ENCODE measurements around the gene UQCR11. TPM values are rescaled to one million over a fixed set of nuclear protein-coding genes. Genes with fewer than 3 reads are reported as not detected.
A peak's percentile ranks its signal among the peaks of the same experiment; 100 is the strongest.

The UQCR11 gene
- total and polyA plus RNA-seq, 2 experiments from 2014 or later: 73.6 to 1,116 TPM

- no peak for TF ChIP-seq CTCF (IDR thresholded peaks at IDR 0.05; ENCODE audit: low read depth, low read length)
- H3K9me3 ChIP-seq (ENCODE audit: low read depth): no peaks in the 10 kb centered on the region
- H3K4me1 ChIP-seq (ENCODE audit: low read depth): no peaks in the 10 kb centered on the region
- no peak for DNase-seq (ENCODE audit: low read depth in 1 of 2, low spot score in 1 of 2)
- H3K27me3 ChIP-seq: no peaks in the 10 kb centered on the region
- H3K36me3 ChIP-seq: peaks cover 28% of the 10 kb centered on the region
- no peak overlapping the region for H3K27ac ChIP-seq
- H3K4me3 ChIP-seq: no peak overlapping the region
Measured at GRCh38 chr19:1577090-1577928, 28.0 kb downstream of the UQCR11 start.

- Histone ChIP-seq H3K9me3 (ENCODE audit: low read depth) (no peaks in the 10 kb centered on the region), H3K4me3 (no peak overlapping the region), H3K4me1 (ENCODE audit: low read depth) (no peaks in the 10 kb centered on the region), H3K27me3 (no peaks in the 10 kb centered on the region), H3K27ac (no peak overlapping the region), H3K36me3 (peaks cover 23% of the 10 kb centered on the region)
- no peak for TF ChIP-seq CTCF (IDR thresholded peaks at IDR 0.05; ENCODE audit: low read depth, low read length)
- no peak for DNase-seq (ENCODE audit: low read depth in 1 of 2, low spot score in 1 of 2)
Measured at GRCh38 chr19:1576242-1577089, 28.8 kb downstream of the UQCR11 start.

GRCh38 chr19:1575323-1576241 is 29.7 kb downstream of the UQCR11 start:
- no peaks in the 10 kb centered on the region for H3K4me1 ChIP-seq (ENCODE audit: low read depth)
- TF ChIP-seq CTCF (IDR thresholded peaks at IDR 0.05; ENCODE audit: low read depth, low read length): no peak
- peak overlapping the region; percentile 51 for H3K27ac ChIP-seq
- no peaks in the 10 kb centered on the region for H3K27me3 ChIP-seq
- peaks cover 15% of the 10 kb centered on the region for H3K36me3 ChIP-seq
- no peak for DNase-seq (ENCODE audit: low read depth in 1 of 2, low spot score in 1 of 2)
- no peak overlapping the region for H3K4me3 ChIP-seq
- no peaks in the 10 kb centered on the region for H3K9me3 ChIP-seq (ENCODE audit: low read depth)

GRCh38 chr19:1574354-1575136 is 30.7 kb downstream of the UQCR11 start:
- DNase-seq (ENCODE audit: low read depth in 1 of 2, low spot score in 1 of 2): no peak
- Histone ChIP-seq H3K27ac (peak overlapping the region; percentile 4), H3K27me3 (no peaks in the 10 kb centered on the region), H3K4me1 (ENCODE audit: low read depth) (no peaks in the 10 kb centered on the region), H3K4me3 (no peak overlapping the region), H3K9me3 (ENCODE audit: low read depth) (no peaks in the 10 kb centered on the region), H3K36me3 (peaks cover 10% of the 10 kb centered on the region)
- TF ChIP-seq CTCF (IDR thresholded peaks at IDR 0.05; ENCODE audit: low read depth, low read length): no peak
